ENCODE measurements around the gene PHIP.

The PHIP gene

GRCh38 chr6:79072640-79073181 lies 5.3 kb downstream of the PHIP start:
- in situ Hi-C loops (cut with MboI; ENCODE audit: low pct_unique_long_range_greater_than_20kb, low sequenced_read_pairs, unreplicated experiment): no loop called here
- TF ChIP-seq CTCF (IDR thresholded peaks at IDR 0.05; ENCODE audit: extremely low read depth, insufficient read depth, missing control alignments): no peak
- peak; percentile 26 for DNase-seq (ENCODE audit: low spot score)

GRCh38 chr6:79071547-79071946 lies 6.5 kb downstream of the PHIP start:
- no peak for DNase-seq (ENCODE audit: low spot score)
- no peak for TF ChIP-seq CTCF (IDR thresholded peaks at IDR 0.05; ENCODE audit: extremely low read depth, insufficient read depth, missing control alignments)
- in situ Hi-C loops (cut with MboI; ENCODE audit: low pct_unique_long_range_greater_than_20kb, low sequenced_read_pairs, unreplicated experiment): no loop called here

- peak; percentile 42 for DNase-seq (ENCODE audit: low spot score)
- in situ Hi-C loops (cut with MboI; ENCODE audit: low pct_unique_long_range_greater_than_20kb, low sequenced_read_pairs, unreplicated experiment): no loop called here
- TF ChIP-seq CTCF (IDR thresholded peaks at IDR 0.05; ENCODE audit: extremely low read depth, insufficient read depth, missing control alignments): no peak
Measured at GRCh38 chr6:79070206-79070825, 7.7 kb downstream of the PHIP start.

GRCh38 chr6:79066828-79067227 lies 11.2 kb downstream of the PHIP start:
- in situ Hi-C loops (cut with MboI; ENCODE audit: low pct_unique_long_range_greater_than_20kb, low sequenced_read_pairs, unreplicated experiment): no loop called here
- no peak for DNase-seq (ENCODE audit: low spot score)
- no peak for TF ChIP-seq CTCF (IDR thresholded peaks at IDR 0.05; ENCODE audit: extremely low read depth, insufficient read depth, missing control alignments)

GRCh38 chr6:79066330-79066729 lies 11.7 kb downstream of the PHIP start:
- no peak for DNase-seq (ENCODE audit: low spot score)
- in situ Hi-C loops (cut with MboI; ENCODE audit: low pct_unique_long_range_greater_than_20kb, low sequenced_read_pairs, unreplicated experiment): no loop called here
- TF ChIP-seq CTCF (IDR thresholded peaks at IDR 0.05; ENCODE audit: extremely low read depth, insufficient read depth, missing control alignments): no peak

GRCh38 chr6:79065232-79065631 lies 12.8 kb downstream of the PHIP start:
- no peak for DNase-seq (ENCODE audit: low spot score)

More at GRCh38 chr6:79065232-79065631, 12.8 kb downstream of the PHIP start:
- no peak for TF ChIP-seq CTCF (IDR thresholded peaks at IDR 0.05; ENCODE audit: extremely low read depth, insufficient read depth, missing control alignments)
- in situ Hi-C loops (cut with MboI; ENCODE audit: low pct_unique_long_range_greater_than_20kb, low sequenced_read_pairs, unreplicated experiment): no loop called here
